Large intestine (tissue), 3 donors: ENCODE measurements around the gene ARHGEF2. TPM values are rescaled to one million over a fixed set of nuclear protein-coding genes. Genes with fewer than 3 reads are reported as not detected.

Experiments used
- DNase-seq, 2 donors: peaks; one replicate each; pipeline versions ENCODE4 v3.0.0 to v3.0.0-alpha.2; 2013
- H3K27ac ChIP-seq: one replicate; pipeline ENCODE4 v1.5.1; 2013; ENCODE audit warnings: low read length
- H3K27me3 ChIP-seq: 2 replicates; pipeline ENCODE4 v1.6.1; 2013; ENCODE audit warnings: low read length; ENCODE audit not compliant: control insufficient read depth, insufficient read depth
- H3K36me3 ChIP-seq: 2 replicates; pipeline ENCODE4 v1.6.1; 2013; ENCODE audit warnings: low read length; ENCODE audit not compliant: control insufficient read depth, insufficient read depth
- H3K4me1 ChIP-seq: one replicate; pipeline ENCODE4 v1.6.1; 2013; ENCODE audit warnings: low read length; ENCODE audit not compliant: control insufficient read depth, insufficient read depth
- H3K4me3 ChIP-seq: one replicate; pipeline ENCODE4 v1.5.1; 2013; ENCODE audit warnings: low read length
- H3K9me3 ChIP-seq: one replicate; pipeline ENCODE4 v1.6.1; 2013; ENCODE audit warnings: mild to moderate bottlenecking, low read depth, low read length, moderate library complexity; ENCODE audit not compliant: control insufficient read depth
- WGBS: methylation state at CpG from one replicate; pipeline ENCODE4 v1.1.5; 2013; ENCODE audit warnings: low lambda C conversion rate; ENCODE audit not compliant: insufficient coverage; 5-methylcytosine and 5-hydroxymethylcytosine counted together
- polyA plus RNA-seq: library from polyadenylated mRNA; unstranded; fragments of 120-200 nt; gene quantifications from one replicate; pipeline ENCODE4 v1.2.1, GENCODE V29; 2013

ARHGEF2 gene
- polyA plus RNA-seq, 1 donor: 51.2 TPM

GRCh38 chr1:155971910-155972809 lies 6.2 kb downstream of the ARHGEF2 start:
- Histone ChIP-seq H3K4me3 (no peak overlapping the region), H3K9me3 (no peaks in the 10 kb centered on the region), H3K27ac (no peak overlapping the region), H3K4me1 (peaks cover 45% of the 10 kb centered on the region), H3K36me3 (peaks cover 43% of the 10 kb centered on the region), H3K27me3 (no peaks in the 10 kb centered on the region)
- no peak for DNase-seq
- WGBS: no CpG with 5 or more reads among the region's 9 CpGs

GRCh38 chr1:155970531-155971167 lies 7.7 kb downstream of the ARHGEF2 start:
- 92% methylated on average over 5 of the region's 11 CpGs for WGBS
- Histone ChIP-seq H3K36me3 (peaks cover 56% of the 10 kb centered on the region), H3K27ac (no peak overlapping the region), H3K4me3 (no peak overlapping the region), H3K27me3 (no peaks in the 10 kb centered on the region), H3K4me1 (peaks cover 36% of the 10 kb centered on the region), H3K9me3 (no peaks in the 10 kb centered on the region)
- DNase-seq: peak in 1 of 2 donors; percentile 12

GRCh38 chr1:155969377-155969791 lies 9.0 kb downstream of the ARHGEF2 start:
- H3K27me3 ChIP-seq: no peaks in the 10 kb centered on the region
- no CpG with 5 or more reads among the region's 9 CpGs for WGBS
- peaks cover 69% of the 10 kb centered on the region for H3K36me3 ChIP-seq
- peaks cover 24% of the 10 kb centered on the region for H3K4me1 ChIP-seq
- DNase-seq: no peak
- H3K27ac ChIP-seq: no peak overlapping the region
- H3K4me3 ChIP-seq: no peak overlapping the region
- H3K9me3 ChIP-seq: no peaks in the 10 kb centered on the region

- Histone ChIP-seq H3K27me3 (no peaks in the 10 kb centered on the region), H3K36me3 (peaks cover 72% of the 10 kb centered on the region), H3K4me3 (no peak overlapping the region), H3K4me1 (peaks cover 24% of the 10 kb centered on the region), H3K9me3 (no peaks in the 10 kb centered on the region), H3K27ac (no peak overlapping the region)
- WGBS: no CpG with 5 or more reads among the region's 3 CpGs
- DNase-seq: peak in 1 of 2 donors; percentile 27
Measured at GRCh38 chr1:155968670-155969069, 9.7 kb downstream of the ARHGEF2 start.

- WGBS: no CpG with 5 or more reads among the region's 7 CpGs
- no peaks in the 10 kb centered on the region for H3K27me3 ChIP-seq
- no peaks in the 10 kb centered on the region for H3K9me3 ChIP-seq
- peak in 1 of 2 donors; percentile 2 for DNase-seq
- peaks cover 24% of the 10 kb centered on the region for H3K4me1 ChIP-seq
- no peak overlapping the region for H3K4me3 ChIP-seq
- no peak overlapping the region for H3K27ac ChIP-seq
- peaks cover 75% of the 10 kb centered on the region for H3K36me3 ChIP-seq
Measured at GRCh38 chr1:155968051-155968400, 10.3 kb downstream of the ARHGEF2 start.

DNA sequence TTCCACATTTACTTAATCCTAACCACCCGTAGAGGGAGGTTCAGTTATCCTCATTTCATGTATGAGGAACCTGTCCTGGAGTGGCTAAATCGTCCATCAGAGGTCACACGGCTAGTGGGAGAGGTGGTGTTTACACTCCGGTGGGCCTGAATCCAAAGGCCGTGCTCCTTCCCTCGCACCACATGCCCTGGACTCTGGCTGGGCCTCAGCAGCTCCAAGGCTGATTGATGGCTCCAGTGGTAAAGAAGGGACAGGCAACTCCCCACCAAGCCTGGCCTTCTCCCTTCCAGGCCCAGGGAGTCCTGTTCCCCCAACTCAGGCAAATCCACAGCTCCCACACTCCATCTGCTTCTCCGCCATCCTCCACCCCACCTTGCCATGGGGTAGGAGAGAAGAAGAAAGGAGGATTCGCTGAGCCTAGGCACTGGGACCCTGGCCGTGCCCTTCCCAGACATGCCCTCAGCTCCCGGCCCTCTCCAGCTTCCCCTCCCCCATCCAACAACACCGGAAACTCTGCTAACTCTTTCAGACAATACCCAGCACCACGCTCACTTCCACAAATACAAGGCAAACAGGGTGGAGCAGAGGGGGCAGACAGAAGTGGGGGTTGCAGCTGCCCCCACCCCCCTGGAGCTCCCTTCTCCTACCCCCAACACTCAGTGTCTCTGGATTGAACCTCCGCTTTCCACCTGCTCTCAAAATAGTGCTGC lies 10.9 kb downstream of the ARHGEF2 start:
- no peaks in the 10 kb centered on the region for H3K27me3 ChIP-seq
- H3K4me1 ChIP-seq: peaks cover 24% of the 10 kb centered on the region
- DNase-seq: no peak
- peak overlapping the region; percentile 41 for H3K27ac ChIP-seq
- H3K9me3 ChIP-seq: no peaks in the 10 kb centered on the region
- WGBS: no CpG with 5 or more reads among the region's 13 CpGs
- H3K36me3 ChIP-seq: peaks cover 78% of the 10 kb centered on the region
- no peak overlapping the region for H3K4me3 ChIP-seq

GRCh38 chr1:155966750-155967149 lies 11.6 kb downstream of the ARHGEF2 start:
- Histone ChIP-seq H3K27ac (no peak overlapping the region), H3K9me3 (no peaks in the 10 kb centered on the region), H3K4me1 (peaks cover 20% of the 10 kb centered on the region), H3K4me3 (no peak overlapping the region), H3K27me3 (no peaks in the 10 kb centered on the region), H3K36me3 (peaks cover 81% of the 10 kb centered on the region)
- 20% methylated on average over 1 of the region's 7 CpGs for WGBS
- no peak for DNase-seq

GRCh38 chr1:155966135-155966534 lies 12.2 kb downstream of the ARHGEF2 start:
- Histone ChIP-seq H3K4me1 (peaks cover 20% of the 10 kb centered on the region), H3K27ac (no peak overlapping the region), H3K4me3 (no peak overlapping the region), H3K9me3 (no peaks in the 10 kb centered on the region), H3K36me3 (peaks cover 86% of the 10 kb centered on the region), H3K27me3 (no peaks in the 10 kb centered on the region)
- DNase-seq: no peak
- WGBS: no CpG with 5 or more reads among the region's 9 CpGs

DNA sequence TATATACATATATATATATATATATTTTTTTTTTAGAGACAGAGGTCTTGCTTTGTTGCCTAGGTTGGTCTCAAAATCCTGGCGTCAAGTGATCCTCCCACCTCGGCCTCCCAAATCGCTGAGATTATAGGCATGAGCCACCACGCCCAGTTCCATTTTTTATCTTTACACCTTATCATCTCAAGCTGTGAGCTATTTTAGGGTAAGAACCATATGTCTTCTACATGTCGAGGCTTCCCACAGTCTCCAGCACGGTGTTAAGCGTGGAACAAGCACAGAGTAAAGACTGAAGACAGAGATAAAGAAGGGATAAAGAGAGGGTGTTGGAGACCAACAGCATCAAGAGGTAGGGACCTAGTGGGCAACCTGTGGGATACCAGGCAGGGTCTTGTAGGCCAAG lies 14.2 kb downstream of the ARHGEF2 start:
- Histone ChIP-seq H3K4me3 (no peak overlapping the region), H3K27me3 (no peaks in the 10 kb centered on the region), H3K9me3 (no peaks in the 10 kb centered on the region), H3K36me3 (peaks cover 87% of the 10 kb centered on the region), H3K4me1 (peaks cover 14% of the 10 kb centered on the region), H3K27ac (no peak overlapping the region)
- DNase-seq: no peak
- 100% methylated on average over 1 of the region's 7 CpGs for WGBS

DNA sequence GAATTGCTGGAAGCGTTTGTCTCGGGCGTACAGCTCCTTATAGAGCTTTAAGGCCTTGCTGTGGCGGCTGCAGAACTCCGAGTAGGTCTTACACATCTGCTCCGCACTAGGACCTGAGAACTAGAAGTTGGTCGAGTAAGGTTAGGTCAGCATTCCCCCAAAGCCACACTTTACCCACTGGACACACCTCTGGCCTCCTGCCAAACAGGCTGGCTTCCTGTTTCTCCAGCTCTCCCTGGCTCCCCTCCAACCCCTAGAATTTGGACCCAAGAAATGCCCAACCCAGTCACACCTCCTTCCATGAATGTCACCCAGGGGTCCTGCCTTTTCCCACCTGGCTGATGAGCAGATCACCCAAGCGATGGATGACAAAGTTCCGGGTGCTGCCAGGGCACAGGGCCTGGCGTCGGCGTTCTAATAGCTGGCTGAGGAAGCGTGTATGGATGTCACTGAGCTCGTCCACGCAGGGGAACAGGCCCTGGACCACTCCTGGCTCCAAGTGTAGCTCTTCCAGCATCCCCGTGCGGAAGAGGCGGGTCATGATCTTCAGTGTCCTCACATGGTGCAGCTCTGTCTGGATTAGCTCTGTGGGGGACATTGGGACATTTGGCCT lies 15.6 kb downstream of the ARHGEF2 start:
- no peaks in the 10 kb centered on the region for H3K27me3 ChIP-seq
- WGBS: no CpG with 5 or more reads among the region's 18 CpGs
- no peak overlapping the region for H3K27ac ChIP-seq
- no peaks in the 10 kb centered on the region for H3K9me3 ChIP-seq
- H3K4me1 ChIP-seq: peaks cover 8% of the 10 kb centered on the region
- H3K36me3 ChIP-seq: peaks cover 86% of the 10 kb centered on the region
- DNase-seq: no peak
- H3K4me3 ChIP-seq: no peak overlapping the region
